ENCODE results near the gene DCLK1.

DCLK1 gene

GRCh38 chr13:35731471-35731870 lies 399.7 kb downstream of the DCLK1 start:
- Histone ChIP-seq H3K18ac (ENCODE audit: low read length) (no peak overlapping the region), H3K4me1 (ENCODE audit: control insufficient read depth, low read depth, low read length) (peaks cover 1% of the 10 kb centered on the region), H3K56ac (ENCODE audit: low read length) (no peak overlapping the region), H4K8ac (ENCODE audit: low read depth, low read length) (no peak overlapping the region), H2AK5ac (ENCODE audit: low read length) (no peak overlapping the region), H3K27me3 (ENCODE audit: insufficient read depth, low read length, poor library complexity) (no peaks in the 10 kb centered on the region), H3K4me2 (ENCODE audit: low read length) (no peak overlapping the region), H3K4me3 (ENCODE audit: low read length) (no peak overlapping the region), H3K4ac (ENCODE audit: low read depth, low read length) (no peak overlapping the region), H3K79me1 (ENCODE audit: low read length) (no peaks in the 10 kb centered on the region), H3K9ac (ENCODE audit: low read length) (no peak overlapping the region), H3K79me2 (ENCODE audit: control insufficient read depth, insufficient read depth, low read length) (no peaks in the 10 kb centered on the region), H2BK5ac (ENCODE audit: low read length) (no peak overlapping the region), H3K36me3 (ENCODE audit: control insufficient read depth, insufficient read depth, low read length) (no peaks in the 10 kb centered on the region), H4K5ac (ENCODE audit: low read length) (no peak overlapping the region), H2BK120ac (ENCODE audit: low read depth, low read length) (no peak overlapping the region), H2BK15ac (replicated peaks; ENCODE audit: low read depth) (no peak overlapping the region), H3K23ac (ENCODE audit: low read length) (no peak overlapping the region), H3K27ac (ENCODE audit: low read depth, low read length) (no peak overlapping the region)
- no peak for DNase-seq
- WGBS (ENCODE audit: extremely low coverage, insufficient coverage, low lambda C conversion rate) = no CpG with 5 or more reads among the region's 4 CpGs

GRCh38 chr13:35729926-35730627 lies 401.1 kb downstream of the DCLK1 start:
- H2BK5ac ChIP-seq (ENCODE audit: low read length) = no peak overlapping the region
- no peak overlapping the region for H3K4me3 ChIP-seq (ENCODE audit: low read length)
- H3K4ac ChIP-seq (ENCODE audit: low read depth, low read length) = no peak overlapping the region
- no peak overlapping the region for H3K56ac ChIP-seq (ENCODE audit: low read length)
- no peak overlapping the region for H3K4me2 ChIP-seq (ENCODE audit: low read length)
- no peaks in the 10 kb centered on the region for H3K79me2 ChIP-seq (ENCODE audit: control insufficient read depth, insufficient read depth, low read length)
- no peaks in the 10 kb centered on the region for H3K27me3 ChIP-seq (ENCODE audit: insufficient read depth, low read length, poor library complexity)
- H2AK5ac ChIP-seq (ENCODE audit: low read length) = no peak overlapping the region
- H3K27ac ChIP-seq (ENCODE audit: low read depth, low read length) = no peak overlapping the region
- no peak overlapping the region for H4K8ac ChIP-seq (ENCODE audit: low read depth, low read length)
- H3K79me1 ChIP-seq (ENCODE audit: low read length) = no peaks in the 10 kb centered on the region
- H3K36me3 ChIP-seq (ENCODE audit: control insufficient read depth, insufficient read depth, low read length) = no peaks in the 10 kb centered on the region
- peaks cover 1% of the 10 kb centered on the region for H3K4me1 ChIP-seq (ENCODE audit: control insufficient read depth, low read depth, low read length)
- no peak for DNase-seq
- H3K9ac ChIP-seq (ENCODE audit: low read length) = no peak overlapping the region
- no peak overlapping the region for H3K23ac ChIP-seq (ENCODE audit: low read length)
- H2BK120ac ChIP-seq (ENCODE audit: low read depth, low read length) = no peak overlapping the region
- H4K5ac ChIP-seq (ENCODE audit: low read length) = no peak overlapping the region
- no peak overlapping the region for H3K18ac ChIP-seq (ENCODE audit: low read length)
- H2BK15ac ChIP-seq (replicated peaks; ENCODE audit: low read depth) = no peak overlapping the region
- no CpG with 5 or more reads among the region's 5 CpGs for WGBS (ENCODE audit: extremely low coverage, insufficient coverage, low lambda C conversion rate)

- no peak overlapping the region for H3K27ac ChIP-seq (ENCODE audit: low read depth, low read length)
- H2BK120ac ChIP-seq (ENCODE audit: low read depth, low read length) = no peak overlapping the region
- no peaks in the 10 kb centered on the region for H3K36me3 ChIP-seq (ENCODE audit: control insufficient read depth, insufficient read depth, low read length)
- no peaks in the 10 kb centered on the region for H3K4me1 ChIP-seq (ENCODE audit: control insufficient read depth, low read depth, low read length)
- DNase-seq = no peak
- no peak overlapping the region for H2BK15ac ChIP-seq (replicated peaks; ENCODE audit: low read depth)
- no peak overlapping the region for H4K5ac ChIP-seq (ENCODE audit: low read length)
- H3K56ac ChIP-seq (ENCODE audit: low read length) = no peak overlapping the region
- WGBS (ENCODE audit: extremely low coverage, insufficient coverage, low lambda C conversion rate) = no CpG with 5 or more reads among the region's 6 CpGs
- no peak overlapping the region for H3K4me2 ChIP-seq (ENCODE audit: low read length)
- no peak overlapping the region for H3K23ac ChIP-seq (ENCODE audit: low read length)
- no peaks in the 10 kb centered on the region for H3K79me1 ChIP-seq (ENCODE audit: low read length)
- no peaks in the 10 kb centered on the region for H3K79me2 ChIP-seq (ENCODE audit: control insufficient read depth, insufficient read depth, low read length)
- H2BK5ac ChIP-seq (ENCODE audit: low read length) = no peak overlapping the region
- H3K27me3 ChIP-seq (ENCODE audit: insufficient read depth, low read length, poor library complexity) = no peaks in the 10 kb centered on the region
- no peak overlapping the region for H3K4me3 ChIP-seq (ENCODE audit: low read length)
- no peak overlapping the region for H2AK5ac ChIP-seq (ENCODE audit: low read length)
- H3K4ac ChIP-seq (ENCODE audit: low read depth, low read length) = no peak overlapping the region
- no peak overlapping the region for H3K18ac ChIP-seq (ENCODE audit: low read length)
- H4K8ac ChIP-seq (ENCODE audit: low read depth, low read length) = no peak overlapping the region
- no peak overlapping the region for H3K9ac ChIP-seq (ENCODE audit: low read length)
These were observed 403.3 kb downstream of the DCLK1 start for GRCh38 chr13:35727881-35728280.

GRCh38 chr13:35724446-35724845 lies 406.7 kb downstream of the DCLK1 start:
- H2BK120ac ChIP-seq (ENCODE audit: low read depth, low read length) = no peak overlapping the region
- DNase-seq = no peak
- no peaks in the 10 kb centered on the region for H3K27me3 ChIP-seq (ENCODE audit: insufficient read depth, low read length, poor library complexity)
- H3K56ac ChIP-seq (ENCODE audit: low read length) = no peak overlapping the region
- no peak overlapping the region for H4K8ac ChIP-seq (ENCODE audit: low read depth, low read length)
- WGBS (ENCODE audit: extremely low coverage, insufficient coverage, low lambda C conversion rate) = no CpG with 5 or more reads among the region's 6 CpGs
- H2BK15ac ChIP-seq (replicated peaks; ENCODE audit: low read depth) = no peak overlapping the region
- no peak overlapping the region for H3K4ac ChIP-seq (ENCODE audit: low read depth, low read length)
- H3K27ac ChIP-seq (ENCODE audit: low read depth, low read length) = no peak overlapping the region
- H3K4me1 ChIP-seq (ENCODE audit: control insufficient read depth, low read depth, low read length) = no peaks in the 10 kb centered on the region
- H3K9ac ChIP-seq (ENCODE audit: low read length) = no peak overlapping the region
- H3K4me2 ChIP-seq (ENCODE audit: low read length) = no peak overlapping the region
- no peaks in the 10 kb centered on the region for H3K79me1 ChIP-seq (ENCODE audit: low read length)
- no peak overlapping the region for H3K4me3 ChIP-seq (ENCODE audit: low read length)
- H3K23ac ChIP-seq (ENCODE audit: low read length) = no peak overlapping the region
- H3K36me3 ChIP-seq (ENCODE audit: control insufficient read depth, insufficient read depth, low read length) = no peaks in the 10 kb centered on the region
- no peaks in the 10 kb centered on the region for H3K79me2 ChIP-seq (ENCODE audit: control insufficient read depth, insufficient read depth, low read length)
- H2BK5ac ChIP-seq (ENCODE audit: low read length) = no peak overlapping the region
- H4K5ac ChIP-seq (ENCODE audit: low read length) = no peak overlapping the region
- no peak overlapping the region for H3K18ac ChIP-seq (ENCODE audit: low read length)
- no peak overlapping the region for H2AK5ac ChIP-seq (ENCODE audit: low read length)

GRCh38 chr13:35723821-35724220 lies 407.4 kb downstream of the DCLK1 start:
- H3K4me3 ChIP-seq (ENCODE audit: low read length) = no peak overlapping the region
- no peak overlapping the region for H2BK120ac ChIP-seq (ENCODE audit: low read depth, low read length)
- no peak overlapping the region for H2AK5ac ChIP-seq (ENCODE audit: low read length)
- no peaks in the 10 kb centered on the region for H3K4me1 ChIP-seq (ENCODE audit: control insufficient read depth, low read depth, low read length)
- no peaks in the 10 kb centered on the region for H3K27me3 ChIP-seq (ENCODE audit: insufficient read depth, low read length, poor library complexity)
- no peaks in the 10 kb centered on the region for H3K36me3 ChIP-seq (ENCODE audit: control insufficient read depth, insufficient read depth, low read length)
- no peak overlapping the region for H3K27ac ChIP-seq (ENCODE audit: low read depth, low read length)
- no peak overlapping the region for H2BK15ac ChIP-seq (replicated peaks; ENCODE audit: low read depth)
- DNase-seq = peak; percentile 32
- WGBS (ENCODE audit: extremely low coverage, insufficient coverage, low lambda C conversion rate) = no CpG with 5 or more reads among the region's 5 CpGs
- H3K18ac ChIP-seq (ENCODE audit: low read length) = no peak overlapping the region
- no peak overlapping the region for H3K4ac ChIP-seq (ENCODE audit: low read depth, low read length)
- no peaks in the 10 kb centered on the region for H3K79me2 ChIP-seq (ENCODE audit: control insufficient read depth, insufficient read depth, low read length)
- H3K23ac ChIP-seq (ENCODE audit: low read length) = no peak overlapping the region
- no peak overlapping the region for H3K56ac ChIP-seq (ENCODE audit: low read length)
- no peak overlapping the region for H3K4me2 ChIP-seq (ENCODE audit: low read length)
- H2BK5ac ChIP-seq (ENCODE audit: low read length) = no peak overlapping the region
- no peak overlapping the region for H3K9ac ChIP-seq (ENCODE audit: low read length)
- no peaks in the 10 kb centered on the region for H3K79me1 ChIP-seq (ENCODE audit: low read length)
- no peak overlapping the region for H4K5ac ChIP-seq (ENCODE audit: low read length)
- H4K8ac ChIP-seq (ENCODE audit: low read depth, low read length) = no peak overlapping the region

GRCh38 chr13:35723053-35723461 lies 408.1 kb downstream of the DCLK1 start:
- no peak overlapping the region for H3K27ac ChIP-seq (ENCODE audit: low read depth, low read length)
- WGBS (ENCODE audit: extremely low coverage, insufficient coverage, low lambda C conversion rate) = no CpG with 5 or more reads among the region's 5 CpGs
- H4K8ac ChIP-seq (ENCODE audit: low read depth, low read length) = no peak overlapping the region
- no peak overlapping the region for H3K18ac ChIP-seq (ENCODE audit: low read length)
- no peaks in the 10 kb centered on the region for H3K4me1 ChIP-seq (ENCODE audit: control insufficient read depth, low read depth, low read length)
- H2AK5ac ChIP-seq (ENCODE audit: low read length) = no peak overlapping the region
- H3K27me3 ChIP-seq (ENCODE audit: insufficient read depth, low read length, poor library complexity) = no peaks in the 10 kb centered on the region
- H3K56ac ChIP-seq (ENCODE audit: low read length) = no peak overlapping the region
- H2BK120ac ChIP-seq (ENCODE audit: low read depth, low read length) = no peak overlapping the region
- H3K9ac ChIP-seq (ENCODE audit: low read length) = no peak overlapping the region
- H4K5ac ChIP-seq (ENCODE audit: low read length) = no peak overlapping the region
- H3K23ac ChIP-seq (ENCODE audit: low read length) = no peak overlapping the region
- no peaks in the 10 kb centered on the region for H3K79me2 ChIP-seq (ENCODE audit: control insufficient read depth, insufficient read depth, low read length)
- no peaks in the 10 kb centered on the region for H3K36me3 ChIP-seq (ENCODE audit: control insufficient read depth, insufficient read depth, low read length)
- no peak overlapping the region for H3K4me3 ChIP-seq (ENCODE audit: low read length)
- no peak overlapping the region for H3K4ac ChIP-seq (ENCODE audit: low read depth, low read length)
- no peak overlapping the region for H3K4me2 ChIP-seq (ENCODE audit: low read length)
- H3K79me1 ChIP-seq (ENCODE audit: low read length) = no peaks in the 10 kb centered on the region
- no peak for DNase-seq
- H2BK5ac ChIP-seq (ENCODE audit: low read length) = no peak overlapping the region
- no peak overlapping the region for H2BK15ac ChIP-seq (replicated peaks; ENCODE audit: low read depth)

All from mesendoderm (in vitro differentiated cells).